Lung (tissue), 12 donors: Measurements from ENCODE around the gene SLC33A1. TPM values are rescaled to one million over a fixed set of nuclear protein-coding genes. Genes with fewer than 3 reads are reported as not detected.
A peak's percentile ranks its signal among the peaks of the same experiment; 100 is the strongest.

Source experiments
- ATAC-seq: fragments of 200-7000 bp; cut with Tn5 transposase; one replicate; pipeline ENCODE4 v1.9.1; 2020; ENCODE audit warnings: moderate number of reproducible peaks; ENCODE audit not compliant: insufficient read depth, low FRiP score
- DNase-seq, 3 donors: peaks; one replicate each; pipeline ENCODE4 v3.0.0-alpha.2; 2013 to 2017
- H3K27ac ChIP-seq, 2 donors: one replicate each; pipeline ENCODE4 v1.5.1; 2013; ENCODE audit warnings: mild to moderate bottlenecking in 2 of 2, moderate library complexity in 2 of 2, control low read depth in 1 of 2, inconsistent platforms in 1 of 2, low read depth in 1 of 2, low read length in 1 of 2
- H3K27me3 ChIP-seq, 3 donors: one replicate each; pipeline ENCODE4 v1.5.1; 2013; ENCODE audit warnings: low read length in 2 of 3; ENCODE audit not compliant: control insufficient read depth in 3 of 3, insufficient read depth in 3 of 3
- H3K36me3 ChIP-seq, 4 donors: one replicate each; pipeline ENCODE4 v1.5.1; 2013; ENCODE audit warnings: low read length in 4 of 4, mild to moderate bottlenecking in 1 of 4, moderate library complexity in 1 of 4; ENCODE audit not compliant: control insufficient read depth in 4 of 4, insufficient read depth in 4 of 4
- H3K4me1 ChIP-seq, 5 donors: one replicate each; pipeline ENCODE4 v1.5.1; 2013; ENCODE audit warnings: low read length in 5 of 5, mild to moderate bottlenecking in 2 of 5, moderate library complexity in 1 of 5; ENCODE audit not compliant: control insufficient read depth in 5 of 5, insufficient read depth in 5 of 5
- H3K4me3 ChIP-seq: one replicate; pipeline ENCODE4 v1.5.1; 2013; ENCODE audit warnings: mild to moderate bottlenecking, control low read depth, moderate library complexity
- H3K9ac ChIP-seq, 2 donors: one replicate each; pipeline ENCODE4 v1.5.1; 2013; ENCODE audit warnings: low read length in 2 of 2, control low read depth in 1 of 2; ENCODE audit not compliant: insufficient read depth in 1 of 2
- H3K9me3 ChIP-seq, 4 donors: one replicate each; pipeline ENCODE4 v1.5.1; 2013; ENCODE audit warnings: low read length in 3 of 4, mild to moderate bottlenecking in 1 of 4, moderate library complexity in 1 of 4; ENCODE audit not compliant: control insufficient read depth in 4 of 4, insufficient read depth in 3 of 4
- CTCF ChIP-seq: IDR thresholded peaks from 2 replicates; pipeline ENCODE4 v1.5.1; 2012; ENCODE audit warnings: mild to moderate bottlenecking; ENCODE audit errors: control extremely low read depth, extremely low read depth
- WGBS, 2 donors: extraction: QIAGEN DNeasy Blood & Tissue Kit; methylation state at CpG; one replicate each; pipeline ENCODE4 v1.1.7; 2013; 5-methylcytosine and 5-hydroxymethylcytosine counted together
- polyA plus RNA-seq, 2 donors: library from polyadenylated mRNA; stranded (reverse); fragments of 200-250 nt; gene quantifications; one replicate each; pipeline ENCODE4 v1.2.1, GENCODE V29; 2013
- total RNA-seq, 2 donors: library from RNA; depleted of rRNA in 1 of 2; stranded (reverse); fragments of >200 nt in 1 of 2; gene quantifications; one replicate each; pipeline ENCODE4 v1.2.1, GENCODE V29; 2014 to 2021
- donor health status: control.
- donor health status: control.
- donor health status: Bipolar disorder and iron deficiency.
- donor health status: healthy.
- donor health status: DM: yes; HTN: yes; CAD: no.

Gene SLC33A1
- total and polyA plus RNA-seq, 4 donors: 12.0 to 40.2 (median 29.5) TPM

GRCh38 chr3:155809181-155809580, 45.0 kb downstream of the SLC33A1 start:
- H3K27ac ChIP-seq: no peak overlapping the region
- H3K9me3 ChIP-seq: no peaks in the 10 kb centered on the region
- peaks cover 0 to 4% (median 0%) of the 10 kb centered on the region in 5 donors for H3K4me1 ChIP-seq
- H3K9ac ChIP-seq: no peak overlapping the region
- no peaks in the 10 kb centered on the region for H3K27me3 ChIP-seq
- no peak for TF ChIP-seq CTCF
- no peak overlapping the region for H3K4me3 ChIP-seq
- ATAC-seq (no peak), DNase-seq (no peak)
- H3K36me3 ChIP-seq: no peaks in the 10 kb centered on the region

GRCh38 chr3:155807823-155808222, 46.4 kb downstream of the SLC33A1 start:
- ATAC-seq: no peak
- no peak for DNase-seq
- 85 to 94% methylated on average over 2 of the region's 2 CpGs for WGBS, 2 donors
- no peak overlapping the region for H3K9ac ChIP-seq
- peaks cover 0 to 4% (median 0%) of the 10 kb centered on the region in 5 donors for H3K4me1 ChIP-seq
- H3K27me3 ChIP-seq: no peaks in the 10 kb centered on the region
- H3K27ac ChIP-seq: no peak overlapping the region
- no peaks in the 10 kb centered on the region for H3K36me3 ChIP-seq
- no peak overlapping the region for H3K4me3 ChIP-seq
- H3K9me3 ChIP-seq: no peaks in the 10 kb centered on the region
- TF ChIP-seq CTCF: no peak

GRCh38 chr3:155805802-155806618, 48.2 kb downstream of the SLC33A1 start, which contains the start of gene C3orf33:
C3orf33 (minus strand) TSS chr3:155806278; CDS start chr3:155806252, 26 bp downstream.
- Histone ChIP-seq H3K36me3 (peaks cover 0 to 4% (median 0%) of the 10 kb centered on the region in 4 donors), H3K9me3 (no peaks in the 10 kb centered on the region), H3K4me3 (peak within 1 kb of the TSS; percentile 75), H3K4me1 (peaks cover 0 to 4% (median 0%) of the 10 kb centered on the region in 5 donors), H3K27me3 (no peaks in the 10 kb centered on the region), H3K9ac (peak within 1 kb of the TSS; percentile 24 to 82), H3K27ac (peak within 1 kb of the TSS; percentile 79 to 90)
- WGBS, 2 donors: 1% methylated on average over 61 of the region's 61 CpGs
- ATAC-seq (peak; percentile 96), DNase-seq (peak; percentile 70 to 78 (median 77))
- TF ChIP-seq CTCF: peak; percentile 67
